GM10847 (cell line): Measurements from ENCODE around the gene CARS2.

ENCODE experiments used
- POLR2A ChIP-seq: IDR thresholded peaks from 2 replicates; pipeline ENCODE4 v1.6.1; 2011; ENCODE audit not compliant: insufficient read length; ENCODE audit errors: extremely low read depth

Gene CARS2

GRCh38 chr13:110648146-110648819, 57.6 kb downstream of the CARS2 start:
- no peak for TF ChIP-seq POLR2A

GRCh38 chr13:110647365-110647737, 58.6 kb downstream of the CARS2 start:
- no peak for TF ChIP-seq POLR2A

GRCh38 chr13:110646442-110647364, 59.2 kb downstream of the CARS2 start:
- no peak for TF ChIP-seq POLR2A

GRCh38 chr13:110645750-110646149, 60.2 kb downstream of the CARS2 start:
- TF ChIP-seq POLR2A = no peak

- no peak for TF ChIP-seq POLR2A
These were observed 60.9 kb downstream of the CARS2 start for GRCh38 chr13:110644892-110645521.

GRCh38 chr13:110643768-110644421, 62.0 kb downstream of the CARS2 start:
- no peak for TF ChIP-seq POLR2A

GRCh38 chr13:110643324-110643723, 62.6 kb downstream of the CARS2 start:
- no peak for TF ChIP-seq POLR2A

- no peak for TF ChIP-seq POLR2A
These were observed 63.5 kb downstream of the CARS2 start for GRCh38 chr13:110642291-110642981.

GRCh38 chr13:110641055-110642015, 64.6 kb downstream of the CARS2 start:
- no peak for TF ChIP-seq POLR2A

- TF ChIP-seq POLR2A = no peak
These were observed 65.3 kb downstream of the CARS2 start for GRCh38 chr13:110640591-110641029.

- no peak for TF ChIP-seq POLR2A
These were observed 66.0 kb downstream of the CARS2 start for GRCh38 chr13:110639935-110640334.

- no peak for TF ChIP-seq POLR2A
These were observed 66.8 kb downstream of the CARS2 start for GRCh38 chr13:110638814-110639806.
